Nephron (organoid): Measurements from ENCODE around the gene CASP9.

Experiments used
- H3K27ac Mint-ChIP-seq, 3 experiments: 2 replicates each; pipeline ENCODE4 v1.8.0; 2020; ENCODE audit warnings: mixed read lengths in 3 of 3, mild to moderate bottlenecking in 2 of 3, moderate library complexity in 1 of 3
- H3K27me3 Mint-ChIP-seq: 2 replicates; pipeline ENCODE4 v1.8.0; 2021; ENCODE audit warnings: low read depth, mild to moderate bottlenecking, moderate library complexity, mixed read lengths
- H3K36me3 Mint-ChIP-seq: 2 replicates; pipeline ENCODE4 v1.8.0; 2020; ENCODE audit warnings: low read depth, mixed read lengths
- H3K4me1 Mint-ChIP-seq: 2 replicates; pipeline ENCODE4 v1.8.0; 2020; ENCODE audit warnings: mixed read lengths
- H3K4me3 Mint-ChIP-seq, 3 experiments: 2 replicates each; pipeline ENCODE4 v1.8.0; 2020; ENCODE audit warnings: mild to moderate bottlenecking in 3 of 3, mixed read lengths in 3 of 3, moderate library complexity in 2 of 3
- H3K9me3 Mint-ChIP-seq: 2 replicates; pipeline ENCODE4 v1.8.0; 2020; ENCODE audit warnings: mixed read lengths
- CTCF ChIP-seq, 3 experiments: fragments of 200-600 bp; sonication (generic); IDR thresholded peaks; one replicate each; pipeline ENCODE4 v1.5.0; 2021; ENCODE audit warnings: antibody characterized with exemption in 3 of 3; ENCODE audit not compliant: unreplicated experiment in 3 of 3

CASP9 gene

GRCh38 chr1:15442759-15443158 is 81.3 kb downstream of the CASP9 start:
- Mint-ChIP-seq H3K9me3 (no peaks in the 10 kb centered on the region), H3K27ac (no peak overlapping the region), H3K4me3 (no peak overlapping the region), H3K4me1 (peaks cover 14% of the 10 kb centered on the region), H3K36me3 (no peaks in the 10 kb centered on the region), H3K27me3 (peaks cover 8% of the 10 kb centered on the region)
- TF ChIP-seq CTCF (IDR thresholded peaks at IDR 0.05; ENCODE audit: unreplicated experiment in 3 of 3), result no peak

GRCh38 chr1:15442119-15442518 is 81.9 kb downstream of the CASP9 start:
- H3K36me3 Mint-ChIP-seq, result no peaks in the 10 kb centered on the region
- H3K9me3 Mint-ChIP-seq, result no peaks in the 10 kb centered on the region
- peaks cover 12% of the 10 kb centered on the region for H3K27me3 Mint-ChIP-seq
- no peak overlapping the region for H3K27ac Mint-ChIP-seq
- no peak overlapping the region for H3K4me3 Mint-ChIP-seq
- H3K4me1 Mint-ChIP-seq, result peaks cover 14% of the 10 kb centered on the region
- TF ChIP-seq CTCF (IDR thresholded peaks at IDR 0.05; ENCODE audit: unreplicated experiment in 3 of 3), result no peak
